HG02642 (cell line): Measurements from ENCODE around the gene PCDH12.

Source experiments
- ATAC-seq: cut with Tn5 transposase; IDR thresholded peaks from one replicate; pipeline ENCODE4 v1.9.1; 2021; ENCODE audit warnings: mild to moderate bottlenecking; ENCODE audit not compliant: unreplicated experiment, poor library complexity

PCDH12 gene

GRCh38 chr5:141966963-141967333 is 8.9 kb upstream of the PCDH12 start:
- no peak for ATAC-seq

GRCh38 chr5:141966275-141966962 is 8.4 kb upstream of the PCDH12 start:
- no peak for ATAC-seq

GRCh38 chr5:141965071-141965470 is 7.1 kb upstream of the PCDH12 start:
- ATAC-seq = no peak

DNA sequence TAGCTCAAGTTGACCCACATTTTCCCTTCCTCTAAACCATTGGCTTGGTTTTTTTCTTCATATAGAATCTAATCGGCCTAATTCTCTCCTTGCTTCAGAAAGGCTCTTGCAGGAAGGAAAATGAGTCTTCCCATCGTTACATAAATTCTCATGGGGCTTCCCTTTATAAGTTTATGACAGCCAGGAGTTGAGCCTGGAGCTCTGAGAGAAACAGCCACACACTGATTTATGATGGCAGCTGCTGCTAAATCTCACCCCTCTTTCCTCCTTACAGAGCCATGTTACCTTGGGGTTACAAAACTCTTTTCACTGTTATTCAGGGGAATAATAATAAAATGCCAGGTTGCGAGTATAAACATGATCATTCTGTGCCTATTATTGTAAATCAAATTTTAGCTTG is 5.7 kb upstream of the PCDH12 start:
- no peak for ATAC-seq

GRCh38 chr5:141961466-141961865 is 3.5 kb upstream of the PCDH12 start:
- no peak for ATAC-seq

DNA sequence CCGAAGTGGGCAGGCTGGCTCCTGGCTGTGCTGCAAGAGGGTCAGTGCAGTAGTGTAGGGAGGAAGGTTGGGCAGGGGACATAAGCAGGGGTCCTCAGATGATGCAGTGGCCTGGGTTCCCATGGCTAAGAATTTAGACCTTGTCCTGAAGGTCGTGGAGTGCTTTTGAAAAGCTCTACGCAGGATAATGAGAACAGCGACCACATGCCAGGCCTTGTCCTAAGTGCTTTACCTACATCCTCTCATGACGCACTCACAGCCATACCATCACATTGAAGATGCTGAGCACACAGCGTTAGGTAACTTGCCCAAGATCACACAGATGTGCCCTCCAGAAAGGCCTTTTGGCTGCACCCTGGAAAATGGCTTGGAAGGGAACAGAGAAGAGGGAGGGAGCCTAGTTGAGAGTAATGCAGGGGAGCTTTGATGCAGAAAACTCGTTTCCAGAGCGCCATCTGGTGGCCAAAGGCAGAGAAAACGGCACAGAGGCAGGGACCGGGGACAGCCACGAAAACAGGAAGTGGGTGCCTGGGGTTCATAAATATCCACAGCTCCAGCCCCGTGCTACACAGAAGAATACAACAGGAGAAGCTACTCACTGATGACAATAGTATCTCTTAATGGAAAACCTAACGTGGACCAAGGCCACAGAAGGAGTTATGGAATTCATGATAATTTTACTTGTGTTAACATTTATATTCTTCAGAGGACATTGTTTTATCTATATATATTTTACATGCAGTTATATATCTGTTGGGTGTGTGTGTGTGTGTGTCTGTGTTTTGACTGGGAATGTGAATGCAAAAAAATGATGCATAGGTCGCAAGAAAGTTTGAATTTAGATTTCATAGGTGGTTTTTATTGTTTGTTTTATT is 2.7 kb upstream of the PCDH12 start:
- ATAC-seq = peak; percentile 94

DNA sequence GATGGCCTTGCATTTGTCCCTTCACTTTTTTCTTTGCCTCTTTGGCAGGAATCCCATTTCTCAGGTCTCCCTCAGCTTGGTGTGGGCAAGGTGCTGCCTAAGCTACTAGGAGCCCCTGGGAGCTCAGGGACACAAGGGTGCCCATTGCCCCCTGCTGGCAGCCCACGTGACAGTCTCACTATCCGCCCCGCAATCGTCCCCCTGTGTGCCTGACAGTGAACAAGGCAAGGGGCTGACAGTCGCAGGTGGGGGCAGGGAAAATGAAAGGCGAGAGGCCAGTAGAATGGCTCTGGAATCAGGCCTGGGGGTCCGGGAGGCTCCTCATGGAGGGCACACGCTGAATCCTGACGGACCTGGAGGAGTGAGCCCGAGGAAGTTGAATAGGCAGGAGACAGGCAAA is 2.0 kb upstream of the PCDH12 start:
- ATAC-seq = no peak

GRCh38 chr5:141958546-141959172 is 657 bp upstream of the PCDH12 start:
- ATAC-seq = no peak

DNA sequence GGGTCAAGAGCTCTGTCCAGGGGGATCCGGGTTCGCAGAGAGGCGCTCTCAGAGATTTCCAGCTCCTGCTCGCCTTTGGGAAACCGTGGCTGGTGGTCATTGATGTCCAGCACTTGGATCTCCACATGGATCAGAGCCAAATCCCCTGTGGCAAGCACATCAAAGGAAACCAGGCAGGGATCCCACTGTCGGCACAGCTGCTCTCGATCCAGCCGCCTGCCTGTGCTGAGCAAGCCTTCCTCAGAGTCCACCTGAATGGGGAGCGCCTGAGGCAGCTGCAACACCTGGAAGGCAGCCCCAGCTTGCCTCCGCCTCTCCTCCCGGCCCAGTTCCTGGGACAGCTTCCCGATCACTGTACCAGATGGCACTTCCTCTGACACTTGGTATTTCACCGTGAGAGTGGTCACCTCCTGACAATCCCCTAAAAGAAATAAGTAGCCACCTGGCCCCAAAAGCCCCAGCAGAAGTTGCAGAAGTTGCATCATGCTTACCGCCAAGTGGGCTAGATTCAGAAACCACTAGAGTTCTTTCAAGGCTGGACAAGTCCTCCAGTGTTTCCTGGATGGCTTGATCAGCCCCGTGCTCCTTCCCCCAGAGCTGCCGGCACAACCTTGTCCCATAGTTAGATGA is 520 bp downstream of the PCDH12 start:
- no peak for ATAC-seq

DNA sequence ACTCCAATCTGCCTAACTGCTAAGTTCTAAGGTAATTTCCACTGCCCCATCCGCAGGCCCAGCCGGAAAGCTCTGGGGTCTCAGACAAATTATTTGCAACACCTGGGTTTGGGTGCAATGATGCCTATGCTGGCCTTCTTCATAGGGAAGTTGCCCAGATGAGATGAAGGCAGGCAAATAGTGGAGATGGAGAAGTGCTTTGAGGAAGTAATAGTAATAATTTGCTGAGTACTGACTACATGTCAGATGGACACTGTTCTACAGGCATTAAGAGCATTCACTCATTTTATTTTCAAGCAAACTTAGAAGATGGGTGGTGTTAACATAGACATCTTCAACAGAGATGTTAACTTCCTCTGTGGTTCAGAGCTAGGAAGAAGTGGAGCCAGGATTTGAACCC is 3.8 kb downstream of the PCDH12 start:
- ATAC-seq = no peak

DNA sequence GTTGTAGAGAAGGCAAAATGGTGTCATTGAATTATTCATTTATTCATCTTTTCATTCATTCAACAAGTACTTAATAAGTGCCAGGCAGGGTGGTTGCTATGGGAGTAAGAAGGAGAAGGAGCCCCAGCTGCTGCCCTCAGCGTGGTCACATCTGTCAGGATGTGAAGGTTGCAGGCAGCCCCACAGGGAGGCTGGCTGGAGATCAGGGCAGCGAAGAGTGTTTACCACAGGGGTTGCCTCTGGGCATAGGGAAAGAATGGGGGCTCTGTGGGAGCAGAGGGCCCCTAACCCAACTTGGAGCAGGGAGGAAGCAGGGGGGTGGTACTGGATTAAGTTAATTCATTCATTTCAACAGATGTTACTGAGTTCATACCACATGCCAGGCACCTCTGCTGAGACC is 6.0 kb downstream of the PCDH12 start:
- no peak for ATAC-seq

DNA sequence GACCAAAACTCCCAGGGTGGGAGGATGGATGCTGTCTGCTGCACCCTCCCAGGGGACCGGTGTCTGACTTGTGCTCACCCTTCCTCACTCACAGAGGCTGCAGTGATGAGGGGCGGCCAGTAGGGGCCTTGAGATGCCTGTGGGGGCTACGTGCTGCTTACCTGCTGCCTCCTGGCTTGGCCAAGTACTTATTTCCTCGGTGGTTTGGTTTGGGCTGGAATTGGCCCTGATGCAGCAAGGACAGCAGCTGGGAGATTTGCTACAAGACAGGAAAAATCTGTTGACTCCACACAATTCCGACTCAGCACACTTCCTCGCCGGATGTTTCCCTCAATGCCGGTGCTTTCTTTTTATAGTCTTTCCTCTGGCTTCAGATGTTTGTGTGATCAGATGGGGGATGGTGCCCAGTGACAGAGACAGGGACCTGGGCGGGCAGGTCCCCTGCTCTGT is 6.6 kb downstream of the PCDH12 start:
- ATAC-seq = peak; percentile 88

GRCh38 chr5:141950207-141951005 is 7.6 kb downstream of the PCDH12 start:
- ATAC-seq = no peak

DNA sequence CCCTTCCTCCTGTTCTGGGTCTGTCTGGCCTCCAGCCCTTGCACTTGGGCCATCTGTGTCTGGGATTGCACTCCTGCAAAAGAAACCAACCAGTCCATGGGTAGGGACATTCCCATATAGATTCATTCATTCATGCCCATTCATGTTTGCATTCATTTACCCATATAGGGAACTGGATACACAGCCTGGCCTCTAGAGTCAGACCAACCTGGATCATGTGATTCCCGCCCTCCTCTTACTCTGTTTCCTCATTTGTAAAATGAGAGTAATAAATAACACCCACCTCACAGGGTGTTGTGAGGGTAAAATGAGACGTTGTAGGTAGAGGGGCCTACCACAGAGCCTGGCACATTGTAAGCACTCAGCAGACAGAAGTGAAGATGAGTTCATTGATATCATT is 8.5 kb downstream of the PCDH12 start:
- no peak for ATAC-seq

- no peak for ATAC-seq
These were observed 9.2 kb downstream of the PCDH12 start for GRCh38 chr5:141948812-141949211.

GRCh38 chr5:141947316-141947715 is 10.7 kb downstream of the PCDH12 start:
- no peak for ATAC-seq

DNA sequence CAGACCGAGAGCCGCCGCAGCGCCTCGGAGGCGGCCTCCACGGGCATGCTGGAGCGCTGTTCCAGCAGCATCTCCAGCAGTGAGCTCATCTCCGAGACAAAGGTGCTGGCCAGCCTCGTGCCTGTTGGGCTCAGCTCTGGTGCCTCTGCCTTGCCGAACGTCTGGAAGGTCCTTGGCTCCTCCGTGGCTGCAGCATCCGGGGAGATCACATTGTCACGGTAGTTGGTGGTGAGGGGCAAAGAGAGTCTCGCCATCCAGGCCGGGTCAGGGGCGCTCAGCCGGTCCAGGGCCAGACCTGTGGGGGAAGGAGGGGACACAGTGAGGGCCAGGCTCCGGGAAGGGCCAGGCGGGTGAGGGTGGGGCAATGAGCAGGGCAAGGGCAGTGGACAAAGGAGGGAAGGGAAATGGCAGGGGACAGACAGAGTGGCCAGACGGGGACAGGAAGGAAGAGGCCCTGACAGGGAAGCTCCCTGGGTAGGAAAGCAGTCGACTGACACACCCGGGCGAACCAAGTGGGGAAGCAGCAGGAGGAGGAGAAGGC is 12.4 kb downstream of the PCDH12 start:
- no peak for ATAC-seq

DNA sequence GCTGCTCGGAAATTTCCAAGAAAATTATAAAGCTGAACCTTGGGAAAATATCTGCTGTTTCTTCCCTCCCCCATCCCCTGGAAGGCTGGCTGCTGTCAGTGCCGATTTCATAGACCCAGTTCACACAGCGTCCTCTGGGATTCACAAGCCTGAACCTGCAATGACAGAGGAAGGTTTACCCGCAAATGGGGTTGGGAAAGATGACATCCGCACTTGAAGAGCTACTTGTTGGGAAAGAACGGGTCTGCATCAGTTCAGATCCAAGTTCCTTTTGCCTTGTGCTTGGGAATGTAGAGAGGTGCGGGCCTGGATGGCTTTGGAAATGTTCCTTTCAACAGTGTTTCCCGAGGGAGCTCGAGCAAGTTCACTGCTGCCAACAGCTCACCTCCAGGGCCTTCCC is 13.9 kb downstream of the PCDH12 start:
- no peak for ATAC-seq

DNA sequence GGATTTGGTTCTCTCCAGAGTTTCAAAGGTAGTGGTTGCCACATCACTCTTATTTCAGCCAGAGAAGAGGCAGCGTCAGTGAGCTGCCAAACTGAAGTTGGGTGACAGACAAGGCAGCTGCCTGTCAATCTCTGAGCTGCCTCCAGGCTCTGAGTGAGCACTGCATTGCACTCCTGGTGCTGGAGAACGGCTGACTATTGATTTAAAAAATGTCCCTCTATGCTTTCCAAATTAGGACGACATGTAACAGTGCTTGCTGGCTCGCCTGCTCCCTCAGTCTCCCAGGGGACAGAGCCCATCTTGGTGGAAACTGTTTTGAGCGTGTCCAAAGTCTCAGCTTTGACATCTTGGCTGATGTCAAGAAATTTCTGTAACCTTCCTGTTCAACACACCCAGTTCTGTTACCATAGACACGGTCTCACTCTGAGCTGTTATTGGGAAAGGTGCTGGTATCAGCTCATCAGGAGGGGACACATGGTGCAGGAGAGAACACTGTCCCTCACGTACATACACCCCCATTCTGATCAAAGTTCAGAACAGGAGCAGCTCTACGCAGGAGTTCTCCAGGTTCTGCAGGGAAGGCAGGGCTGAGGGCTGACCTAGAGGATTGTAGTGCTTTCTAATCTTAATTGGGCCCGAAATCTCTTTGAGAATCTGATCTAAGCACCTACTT is 15.7 kb downstream of the PCDH12 start:
- no peak for ATAC-seq
